ENCODE measurements around the gene GABBR2.
"Not testable (repeated sequence)": the region's sequence is repeated elsewhere in the genome, so short reads cannot be mapped to it uniquely, and the experiment has no call there.

The GABBR2 gene

GRCh38 chr9:98591696-98592095 is 117.0 kb downstream of the GABBR2 start:
- no peak for DNase-seq

GRCh38 chr9:98590101-98590500 is 118.6 kb downstream of the GABBR2 start:
- no peak for DNase-seq

GRCh38 chr9:98589102-98589501 is 119.6 kb downstream of the GABBR2 start:
- no peak for DNase-seq

- not testable (repeated sequence) for DNase-seq
Measured at GRCh38 chr9:98584853-98585438, 123.8 kb downstream of the GABBR2 start.

GRCh38 chr9:98584059-98584458 is 124.7 kb downstream of the GABBR2 start:
- DNase-seq, result no peak

- DNase-seq, result no peak
Measured at GRCh38 chr9:98583417-98583816, 125.3 kb downstream of the GABBR2 start.

- no peak for DNase-seq
Measured at GRCh38 chr9:98580956-98581355, 127.8 kb downstream of the GABBR2 start.

- no peak for DNase-seq
Measured at GRCh38 chr9:98579700-98580099, 129.0 kb downstream of the GABBR2 start.

GRCh38 chr9:98577446-98577845 is 131.3 kb downstream of the GABBR2 start:
- no peak for DNase-seq

GRCh38 chr9:98576859-98577258 is 131.9 kb downstream of the GABBR2 start:
- DNase-seq, result no peak

GRCh38 chr9:98576354-98576753 is 132.4 kb downstream of the GABBR2 start:
- DNase-seq, result no peak

- no peak for DNase-seq
Measured at GRCh38 chr9:98575379-98576346, 133.1 kb downstream of the GABBR2 start.

- no peak for DNase-seq
Measured at GRCh38 chr9:98573749-98574278, 134.9 kb downstream of the GABBR2 start.

- DNase-seq, result no peak
Measured at GRCh38 chr9:98572796-98573195, 135.9 kb downstream of the GABBR2 start.

- no peak for DNase-seq
Measured at GRCh38 chr9:98572054-98572627, 136.6 kb downstream of the GABBR2 start.

- DNase-seq, result no peak
Measured at GRCh38 chr9:98571643-98572042, 137.1 kb downstream of the GABBR2 start.

- no peak for DNase-seq
Measured at GRCh38 chr9:98570663-98571440, 137.9 kb downstream of the GABBR2 start.

GRCh38 chr9:98570055-98570454 is 138.7 kb downstream of the GABBR2 start:
- no peak for DNase-seq

- no peak for DNase-seq
Measured at GRCh38 chr9:98569491-98569890, 139.2 kb downstream of the GABBR2 start.

GRCh38 chr9:98568909-98569469 is 139.7 kb downstream of the GABBR2 start:
- DNase-seq, result no peak

- no peak for DNase-seq
Measured at GRCh38 chr9:98568234-98568908, 140.4 kb downstream of the GABBR2 start.
